ENCODE data around the gene USB1.

USB1 gene

GRCh38 chr16:57988929-57989328, 12.3 kb upstream of the USB1 start:
- ChIA-PET POLR2A (no interaction called here), CTCF (interaction anchor here (0.9 to 1.0 kb wide), 2 partner anchors 10 to 266 kb away, joined by 3 to 4 read pairs; no protein-coding TSS in a partner anchor)
- no peak for TF ChIP-seq ZNF843 (tag by site-specific recombination; IDR thresholded peaks at IDR 0.05)
- no peak for TF ChIP-seq ZNF146 (tag by site-specific recombination; IDR thresholded peaks at IDR 0.05)
- TF ChIP-seq ZNF571 (tag by site-specific recombination; IDR thresholded peaks at IDR 0.05) = no peak
- no peak for TF ChIP-seq ZNF785 (tag by site-specific recombination; IDR thresholded peaks at IDR 0.05)
- TF ChIP-seq ZNF132 (tag by site-specific recombination; IDR thresholded peaks at IDR 0.05; ENCODE audit: borderline replicate concordance) = no peak
- no peak for TF ChIP-seq ZNF701 (tag by site-specific recombination; IDR thresholded peaks at IDR 0.05)
- no peak for TF ChIP-seq ZNF292 (tag by site-specific recombination; IDR thresholded peaks at IDR 0.05; ENCODE audit: borderline replicate concordance, low read depth)
- TF ChIP-seq YY1 (tag by site-specific recombination; IDR thresholded peaks at IDR 0.05) = no peak
- no peak for TF ChIP-seq KLF16 (tag by site-specific recombination; IDR thresholded peaks at IDR 0.05)
- no peak for TF ChIP-seq ZBTB49 (tag by site-specific recombination; IDR thresholded peaks at IDR 0.05; ENCODE audit: low read depth)
- no peak for TF ChIP-seq REST (tag by site-specific recombination; IDR thresholded peaks at IDR 0.05)
- no peak for TF ChIP-seq ZNF776 (tag by site-specific recombination; IDR thresholded peaks at IDR 0.05; ENCODE audit: borderline replicate concordance)
- no peak for TF ChIP-seq SP3 (tag by site-specific recombination; IDR thresholded peaks at IDR 0.05)
- TF ChIP-seq ZNF10 (tag by site-specific recombination; IDR thresholded peaks at IDR 0.05) = no peak
- no peak for TF ChIP-seq ZNF2 (tag by site-specific recombination; IDR thresholded peaks at IDR 0.05)
- TF ChIP-seq REPIN1 (tag by site-specific recombination; IDR thresholded peaks at IDR 0.05; ENCODE audit: low read depth) = no peak
- TF ChIP-seq ZNF600 (tag by site-specific recombination; IDR thresholded peaks at IDR 0.05) = no peak
- TF ChIP-seq ZBTB6 (tag by site-specific recombination; IDR thresholded peaks at IDR 0.05) = no peak
- Histone ChIP-seq H3K36me3 (ENCODE audit: control insufficient read depth in 2 of 2, insufficient read depth in 1 of 2, low read length in 2 of 2) (peaks cover 0 to under 1% of the 10 kb centered on the region in 2 experiments; a peak in 1 of 3 replicates), H3K4me1 (ENCODE audit: control insufficient read depth, insufficient read depth, low read length) (no peaks in the 10 kb centered on the region; the same call in 1 of the 2 replicates), H3K9me3 (ENCODE audit: control insufficient read depth, insufficient read depth, low read depth, low read length) (no peaks in the 10 kb centered on the region), H3K27ac (ENCODE audit: extremely low read depth, low read depth, low read length) (no peak overlapping the region), H3K4me3 (ENCODE audit: low read depth, low read length) (no peak overlapping the region)

GRCh38 chr16:57991551-57992059, 9.6 kb upstream of the USB1 start:
- H3K4me3 ChIP-seq (ENCODE audit: low read depth, low read length) = no peak overlapping the region
- peaks cover 0 to 22% of the 10 kb centered on the region in 2 experiments; a peak in 1 of 3 replicates for H3K36me3 ChIP-seq (ENCODE audit: control insufficient read depth in 2 of 2, insufficient read depth in 1 of 2, low read length in 2 of 2)
- H3K4me1 ChIP-seq (ENCODE audit: control insufficient read depth, insufficient read depth, low read length) = no peaks in the 10 kb centered on the region
- no peak overlapping the region for H3K27ac ChIP-seq (ENCODE audit: extremely low read depth, low read depth, low read length)
- POLR2A ChIA-PET = no interaction called here
- CTCF ChIA-PET = interaction anchor here (1.1 kb wide), 1 partner anchor 92 kb away, joined by 3 read pairs; no protein-coding TSS in a partner anchor
- H3K9me3 ChIP-seq (ENCODE audit: control insufficient read depth, insufficient read depth, low read depth, low read length) = no peaks in the 10 kb centered on the region
- no peak for TF ChIP-seq MEIS1 (CRISPR knock-in tag; IDR thresholded peaks at IDR 0.05; ENCODE audit: borderline replicate concordance)
- no peak for TF ChIP-seq ZNF704 (tag by site-specific recombination; IDR thresholded peaks at IDR 0.05)
- TF ChIP-seq ZNF521 (tag by site-specific recombination; IDR thresholded peaks at IDR 0.05) = no peak
- TF ChIP-seq ZNF658 (tag by site-specific recombination; IDR thresholded peaks at IDR 0.05) = no peak
- no peak for TF ChIP-seq ZNF830 (tag by site-specific recombination; IDR thresholded peaks at IDR 0.05; ENCODE audit: low read depth)
- TF ChIP-seq YY2 (tag by site-specific recombination; IDR thresholded peaks at IDR 0.05) = no peak

All from HEK293 (cell line).